GM12864 (cell line): Measurements from ENCODE around the gene QSOX2.
"Not testable (repeated sequence)": the region's sequence is repeated elsewhere in the genome, so short reads cannot be mapped to it uniquely, and the experiment has no call there.

ENCODE experiments used
- DNase-seq: peaks from one replicate; pipeline ENCODE4 v3.0.0-alpha.2; 2011; ENCODE audit warnings: low read depth
- H3K4me3 ChIP-seq: 2 replicates; pipeline ENCODE4 v1.5.1; 2011; ENCODE audit warnings: mild to moderate bottlenecking, low read depth, low read length, control low read depth
- TF ChIP-seq, protein P1 (sequence below): IDR thresholded peaks from 2 replicates; pipeline ENCODE4 v1.5.1; 2011; ENCODE audit warnings: low read depth, mild to moderate bottlenecking, moderate library complexity, low read length, control low read depth, inconsistent platforms; ENCODE audit errors: missing control alignments

QSOX2 gene

DNA sequence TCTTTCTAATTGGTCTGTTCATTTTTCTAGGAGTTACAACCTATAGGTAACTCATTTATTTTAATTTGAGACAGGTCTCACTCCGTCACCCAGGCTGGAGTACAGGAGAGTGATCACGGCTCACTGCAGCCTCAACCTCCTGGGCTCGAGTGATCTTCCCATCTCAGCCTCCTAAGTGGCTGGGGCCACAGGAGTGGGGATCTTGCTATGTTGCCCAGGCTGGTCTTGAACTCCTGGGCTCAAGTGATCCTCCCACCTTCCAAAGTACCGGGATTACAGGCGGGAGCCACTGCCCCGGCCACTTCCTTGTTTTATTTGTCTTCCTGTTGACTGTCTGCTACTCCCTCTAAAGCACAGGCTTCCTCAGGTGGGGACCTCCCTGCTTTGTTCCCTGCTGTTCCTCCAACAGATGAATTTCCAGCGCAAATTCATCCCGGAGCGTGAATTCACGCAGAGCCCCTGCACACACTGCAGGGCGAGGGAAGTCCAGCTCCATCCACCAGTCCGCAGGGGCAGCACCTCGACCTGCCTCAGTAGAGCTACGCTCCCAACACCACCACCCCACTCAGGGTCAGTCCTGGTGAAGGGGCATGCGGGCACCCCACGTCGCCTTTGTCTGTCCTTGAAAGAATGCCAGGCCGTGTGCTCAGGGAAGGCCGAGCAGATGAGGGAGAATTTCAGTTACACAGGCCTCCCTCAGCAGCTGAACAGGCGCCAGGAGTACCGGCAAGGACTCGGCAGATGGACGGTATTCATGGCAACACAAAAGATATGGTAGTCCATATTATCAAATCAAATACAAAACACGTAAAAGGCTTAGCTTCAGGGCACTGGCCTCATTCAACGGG is 6.3 kb downstream of the QSOX2 start:
- DNase-seq = no peak
- TF ChIP-seq, protein P1, sequence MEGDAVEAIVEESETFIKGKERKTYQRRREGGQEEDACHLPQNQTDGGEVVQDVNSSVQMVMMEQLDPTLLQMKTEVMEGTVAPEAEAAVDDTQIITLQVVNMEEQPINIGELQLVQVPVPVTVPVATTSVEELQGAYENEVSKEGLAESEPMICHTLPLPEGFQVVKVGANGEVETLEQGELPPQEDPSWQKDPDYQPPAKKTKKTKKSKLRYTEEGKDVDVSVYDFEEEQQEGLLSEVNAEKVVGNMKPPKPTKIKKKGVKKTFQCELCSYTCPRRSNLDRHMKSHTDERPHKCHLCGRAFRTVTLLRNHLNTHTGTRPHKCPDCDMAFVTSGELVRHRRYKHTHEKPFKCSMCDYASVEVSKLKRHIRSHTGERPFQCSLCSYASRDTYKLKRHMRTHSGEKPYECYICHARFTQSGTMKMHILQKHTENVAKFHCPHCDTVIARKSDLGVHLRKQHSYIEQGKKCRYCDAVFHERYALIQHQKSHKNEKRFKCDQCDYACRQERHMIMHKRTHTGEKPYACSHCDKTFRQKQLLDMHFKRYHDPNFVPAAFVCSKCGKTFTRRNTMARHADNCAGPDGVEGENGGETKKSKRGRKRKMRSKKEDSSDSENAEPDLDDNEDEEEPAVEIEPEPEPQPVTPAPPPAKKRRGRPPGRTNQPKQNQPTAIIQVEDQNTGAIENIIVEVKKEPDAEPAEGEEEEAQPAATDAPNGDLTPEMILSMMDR = no peak
- H3K4me3 ChIP-seq = no peak overlapping the region

DNA sequence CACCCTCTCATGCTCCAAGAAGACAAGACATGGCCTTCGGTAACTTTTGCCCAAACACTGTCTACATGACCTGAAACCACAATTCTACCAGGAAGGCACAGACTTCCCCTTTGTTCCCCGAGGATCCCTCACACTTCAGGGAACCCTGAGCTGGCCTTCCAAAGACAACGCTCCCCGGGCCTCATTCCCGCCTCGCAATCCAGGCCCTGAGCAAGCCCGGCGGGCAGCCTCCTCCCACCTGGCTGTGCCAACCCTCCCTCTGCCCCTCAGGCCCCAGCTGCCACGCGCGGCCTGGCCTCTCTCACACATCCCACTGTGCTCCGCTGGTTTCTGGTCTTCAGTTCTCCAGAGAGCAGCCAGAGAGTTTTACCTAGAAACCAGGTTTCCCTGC is 7.3 kb downstream of the QSOX2 start:
- H3K4me3 ChIP-seq = no peak overlapping the region
- TF ChIP-seq, protein P1 = no peak
- DNase-seq = no peak

DNA sequence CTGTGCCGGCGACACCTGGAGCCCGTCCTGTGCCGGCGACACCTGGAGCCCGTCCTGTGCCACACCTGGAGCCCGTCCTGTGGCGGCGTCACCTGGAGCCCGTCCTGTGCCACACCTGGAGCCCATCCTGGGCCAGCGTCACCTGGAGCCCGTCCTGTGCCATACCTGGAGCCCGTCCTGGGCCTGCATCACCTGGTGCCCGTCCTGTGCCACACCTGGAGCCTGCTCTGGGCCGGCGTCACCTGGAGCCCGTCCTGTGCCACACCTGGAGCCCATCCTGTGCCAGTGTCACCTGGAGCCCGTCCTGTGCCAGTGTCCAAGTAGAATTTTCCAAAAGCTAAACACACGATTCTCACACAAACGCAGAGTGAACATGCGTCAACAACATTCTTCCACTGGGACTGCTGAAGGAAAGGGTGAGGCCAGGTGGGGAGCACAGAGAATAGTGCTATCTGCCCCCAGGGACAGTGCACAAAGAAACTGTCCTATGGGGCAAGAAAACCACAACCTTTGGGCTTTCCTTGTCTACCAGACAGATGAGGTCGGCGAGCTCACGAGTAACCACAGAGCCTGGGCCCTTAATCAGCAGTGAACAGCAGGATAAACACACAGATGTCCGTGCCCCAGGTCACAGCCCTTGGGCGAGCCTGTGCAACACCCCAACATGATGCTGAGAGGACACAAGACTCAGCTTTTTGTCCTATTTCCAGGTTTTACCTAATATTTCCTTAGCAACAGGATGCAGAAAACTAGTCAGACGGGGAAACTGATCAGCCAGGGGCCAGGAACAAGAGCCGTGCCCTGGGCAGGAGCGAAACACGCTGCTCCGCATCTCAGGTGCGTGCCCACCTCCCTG is 7.9 kb downstream of the QSOX2 start:
- H3K4me3 ChIP-seq = no peak overlapping the region
- TF ChIP-seq, protein P1 = no peak
- DNase-seq = no peak

DNA sequence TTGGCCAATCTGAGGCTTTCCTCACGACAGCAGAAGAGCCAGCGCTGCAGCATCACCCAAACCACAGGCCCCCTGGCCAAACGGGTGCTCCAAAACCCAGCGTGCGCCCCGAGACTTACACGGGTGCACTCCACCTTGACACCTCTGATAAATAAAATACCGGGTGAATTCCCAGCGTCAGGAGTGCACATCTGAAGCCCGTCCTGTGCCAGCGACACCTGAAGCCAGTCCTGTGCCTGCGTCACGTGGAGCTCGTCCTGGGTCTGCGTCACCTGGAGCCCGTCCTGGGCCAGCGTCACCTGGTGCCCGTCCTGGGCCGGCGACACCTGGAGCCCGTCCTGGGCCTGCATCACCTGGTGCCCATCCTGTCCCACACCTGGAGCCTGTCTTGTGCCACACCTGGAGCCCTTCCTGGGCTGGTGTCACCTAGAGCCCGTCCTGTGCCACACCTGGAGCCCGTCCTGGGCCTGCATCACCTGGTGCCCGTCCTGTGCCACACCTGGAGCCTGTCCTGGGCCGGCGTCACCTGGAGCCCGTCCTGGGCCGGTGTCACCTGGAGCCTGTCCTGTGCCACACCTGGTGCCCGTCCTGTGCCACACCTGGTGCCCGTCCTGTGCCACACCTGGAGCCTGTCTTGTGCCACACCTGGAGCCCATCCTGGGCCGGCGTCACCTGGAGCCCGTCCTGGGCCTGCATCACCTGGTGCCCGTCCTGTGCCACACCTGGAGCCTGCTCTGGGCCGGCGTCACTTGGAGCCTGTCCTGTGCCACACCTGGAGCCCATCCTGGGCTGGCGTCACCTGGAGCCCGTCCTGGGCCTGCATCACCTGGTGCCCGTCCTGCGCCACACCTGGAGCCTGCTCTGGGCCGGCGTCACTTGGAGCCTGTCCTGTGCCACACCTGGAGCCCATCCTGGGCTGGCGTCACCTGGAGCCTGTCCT is 8.9 kb downstream of the QSOX2 start:
- not testable (repeated sequence) for DNase-seq, H3K4me3 ChIP-seq

DNA sequence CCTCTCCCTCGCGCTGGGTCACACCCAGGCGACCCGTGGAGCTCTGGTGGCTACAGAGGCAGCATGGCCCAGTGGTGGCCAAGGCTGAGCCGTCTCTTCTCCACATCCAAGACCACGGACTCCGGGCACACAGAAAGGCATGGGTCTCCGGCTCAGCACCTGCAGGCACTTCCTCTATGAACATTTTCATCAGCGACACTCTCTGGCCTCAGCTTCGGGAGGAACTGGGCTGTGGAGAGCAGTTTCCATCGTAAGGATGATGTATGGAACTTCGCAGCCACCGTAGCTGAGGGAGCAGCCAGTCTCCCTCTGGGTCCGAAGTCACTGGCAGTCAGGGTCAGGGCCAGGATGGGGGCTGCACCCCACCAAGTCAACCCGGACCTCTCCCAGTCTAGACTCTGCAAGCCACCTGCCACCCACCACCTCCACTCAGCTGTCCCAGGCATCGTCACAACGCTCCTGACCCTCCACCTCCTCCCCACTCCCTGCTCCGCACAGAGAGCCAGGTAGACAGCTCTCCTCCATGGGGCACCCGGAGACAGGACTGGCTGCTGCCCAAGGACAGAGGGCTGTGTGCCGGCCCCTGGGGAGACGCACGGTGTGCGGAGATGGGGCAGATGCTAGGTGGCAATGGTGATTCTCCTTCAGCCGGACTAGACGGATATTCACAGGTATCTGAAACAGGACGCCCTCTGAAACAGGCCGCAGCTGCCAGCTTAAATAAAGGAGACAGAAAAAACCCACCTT is 9.7 kb downstream of the QSOX2 start:
- TF ChIP-seq, protein P1 = no peak
- no peak overlapping the region for H3K4me3 ChIP-seq
- no peak for DNase-seq

DNA sequence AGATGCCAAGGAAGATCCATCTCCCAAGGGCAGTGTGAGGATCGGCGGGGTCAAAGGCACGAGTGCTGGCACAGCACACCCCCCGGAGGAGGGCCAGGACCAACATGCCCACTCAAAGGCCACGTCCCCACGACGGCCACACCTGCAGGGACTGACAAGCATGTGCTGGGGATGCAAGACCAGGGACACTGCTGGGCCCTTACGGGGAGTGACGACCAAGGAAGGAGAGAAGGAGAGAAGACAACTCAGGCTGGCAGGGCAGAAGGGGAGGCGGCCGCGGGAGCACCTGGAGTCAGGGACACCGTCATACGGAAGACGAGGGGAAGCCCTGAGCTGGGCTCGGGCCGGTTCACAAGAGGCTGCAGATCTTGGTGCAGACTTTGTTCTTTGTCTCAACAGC is 10.4 kb downstream of the QSOX2 start:
- TF ChIP-seq, protein P1 = no peak
- DNase-seq = no peak

More for the DNA sequence above, 10.4 kb downstream of the QSOX2 start:
- no peak overlapping the region for H3K4me3 ChIP-seq
